GM12878 (cell line): ENCODE results near the gene ACACA.

Experiments used
- ATF3 ChIP-seq: IDR thresholded peaks from 2 replicates; pipeline ENCODE4 v1.6.1; 2011; ENCODE audit warnings: low read depth, mild to moderate bottlenecking, low read length, moderate library complexity, borderline replicate concordance; ENCODE audit errors: extremely low read depth
- BCL11A ChIP-seq: IDR thresholded peaks from 2 replicates; pipeline ENCODE4 v1.6.1; 2011; ENCODE audit warnings: low read depth, low read length
- CHD2 ChIP-seq: IDR thresholded peaks from 2 replicates; pipeline ENCODE4 v1.6.1; 2011; ENCODE audit warnings: low read depth, low read length, improper control_type of control experiment, borderline replicate concordance
- CREB1 ChIP-seq: IDR thresholded peaks from 2 replicates; pipeline ENCODE4 v1.6.1; 2012; ENCODE audit warnings: low read depth, mild to moderate bottlenecking, inconsistent platforms
- IRF4 ChIP-seq: IDR thresholded peaks from 2 replicates; pipeline ENCODE4 v1.6.1; 2011; ENCODE audit warnings: low read depth, low read length
- POLR2A ChIP-seq: IDR thresholded peaks from 2 replicates; pipeline ENCODE4 v1.6.1; 2011; ENCODE audit warnings: low read depth, mild to moderate bottlenecking, low read length
- SIX5 ChIP-seq: IDR thresholded peaks from 2 replicates; pipeline ENCODE4 v1.6.1; 2011; ENCODE audit warnings: mild to moderate bottlenecking, low read depth, low read length, moderate library complexity; ENCODE audit not compliant: severe bottlenecking
- SUZ12 ChIP-seq: fragments of 200-600 bp; sonication (generic); IDR thresholded peaks from one replicate; pipeline ENCODE4 v1.6.1; 2018; ENCODE audit warnings: antibody characterized with exemption, mild to moderate bottlenecking; ENCODE audit not compliant: unreplicated experiment
- TCF12 ChIP-seq: IDR thresholded peaks from 2 replicates; pipeline ENCODE4 v1.6.1; 2011; ENCODE audit warnings: low read depth, mild to moderate bottlenecking, low read length
- TF ChIP-seq, protein P1 (sequence below), 3 experiments: IDR thresholded peaks in 2 of 3; conservative IDR thresholded peaks in 1 of 3; 2 replicates each; pipeline ENCODE4 v1.5.1; 2011; ENCODE audit warnings: low read depth in 3 of 3, low read length in 3 of 3, mild to moderate bottlenecking in 3 of 3, control low read depth in 2 of 3, moderate library complexity in 2 of 3, inconsistent platforms in 1 of 3, mixed read lengths in 1 of 3; ENCODE audit not compliant: control insufficient read depth in 2 of 3, insufficient read depth in 1 of 3; ENCODE audit errors: extremely low read depth in 1 of 3

- TF ChIP-seq CREB1 (peak; percentile 50), CHD2 (no peak), TCF12 (no peak; the same call in 1 of the 2 replicates), SUZ12 (no peak), IRF4 (no peak), BCL11A (no peak), ATF3 (no peak), POLR2A (peak; percentile 84), SIX5 (no peak)
- TF ChIP-seq, protein P1, sequence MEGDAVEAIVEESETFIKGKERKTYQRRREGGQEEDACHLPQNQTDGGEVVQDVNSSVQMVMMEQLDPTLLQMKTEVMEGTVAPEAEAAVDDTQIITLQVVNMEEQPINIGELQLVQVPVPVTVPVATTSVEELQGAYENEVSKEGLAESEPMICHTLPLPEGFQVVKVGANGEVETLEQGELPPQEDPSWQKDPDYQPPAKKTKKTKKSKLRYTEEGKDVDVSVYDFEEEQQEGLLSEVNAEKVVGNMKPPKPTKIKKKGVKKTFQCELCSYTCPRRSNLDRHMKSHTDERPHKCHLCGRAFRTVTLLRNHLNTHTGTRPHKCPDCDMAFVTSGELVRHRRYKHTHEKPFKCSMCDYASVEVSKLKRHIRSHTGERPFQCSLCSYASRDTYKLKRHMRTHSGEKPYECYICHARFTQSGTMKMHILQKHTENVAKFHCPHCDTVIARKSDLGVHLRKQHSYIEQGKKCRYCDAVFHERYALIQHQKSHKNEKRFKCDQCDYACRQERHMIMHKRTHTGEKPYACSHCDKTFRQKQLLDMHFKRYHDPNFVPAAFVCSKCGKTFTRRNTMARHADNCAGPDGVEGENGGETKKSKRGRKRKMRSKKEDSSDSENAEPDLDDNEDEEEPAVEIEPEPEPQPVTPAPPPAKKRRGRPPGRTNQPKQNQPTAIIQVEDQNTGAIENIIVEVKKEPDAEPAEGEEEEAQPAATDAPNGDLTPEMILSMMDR (IDR thresholded peaks at IDR 0.05 in 2 of 3, conservative IDR thresholded peaks at IDR 0.05 in 1 of 3; ENCODE audit: control insufficient read depth in 2 of 3, extremely low read depth in 1 of 3, insufficient read depth in 1 of 3, low read depth in 3 of 3, low read length in 3 of 3), result no peak
Observed at GRCh38 chr17:37406635-37407461, at the start of gene ACACA, which contains the start of gene TADA2A.
